ENCODE data around the gene HOXB3. TPM values are rescaled to one million over a fixed set of nuclear protein-coding genes. Genes with fewer than 3 reads are reported as not detected.

HOXB3 gene
- polyA plus RNA-seq, 1 experiment: 33.0 TPM

DNA sequence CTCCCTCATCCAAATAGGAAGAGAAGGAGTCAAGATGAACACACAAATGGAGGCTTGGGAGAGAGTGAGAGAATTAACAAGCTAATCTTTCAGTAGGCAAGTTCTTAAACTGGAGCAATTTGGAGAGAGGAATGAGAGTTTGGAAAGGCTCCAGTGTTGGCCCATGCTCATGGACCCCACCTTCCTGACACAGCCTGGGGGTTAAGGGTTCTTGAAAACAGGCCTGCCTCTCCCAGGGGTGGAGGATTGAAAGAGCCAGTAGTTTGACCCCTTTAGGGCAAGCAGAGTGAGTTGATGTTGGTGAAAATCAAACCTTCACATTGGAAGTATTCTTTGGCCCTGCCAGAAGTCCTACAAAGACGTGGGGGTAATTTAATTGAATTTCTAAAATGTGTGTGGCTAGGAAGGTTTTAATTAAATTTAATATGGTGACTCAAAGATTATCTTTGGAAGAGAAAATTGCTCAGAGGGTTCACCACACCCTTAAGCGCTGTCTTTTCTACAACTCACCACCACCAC, 5.8 kb downstream of the HOXB3 start:
- CTCF ChIA-PET: interaction anchor here (0.6 to 1.7 kb wide), 4 partner anchors 16 to 249 kb away, joined by 3 to 9 read pairs (median 4); no protein-coding TSS in a partner anchor
- POLR2A ChIA-PET: interaction anchor here (1.2 kb wide), 1 partner anchor 44 kb away, joined by 4 read pairs; no protein-coding TSS in a partner anchor
- no peaks in the 10 kb centered on the region; the same call in 1 of the 2 replicates for H3K9me3 ChIP-seq (ENCODE audit: control insufficient read depth, insufficient read depth, low read length)
- DNase-seq (ENCODE audit: low read depth, low spot score): no peak
- H3K27me3 ChIP-seq (ENCODE audit: control insufficient read depth, insufficient read depth, low read length): no peaks in the 10 kb centered on the region
- peak overlapping the region; percentile 89 for H3K4me3 ChIP-seq (ENCODE audit: low read depth, low read length)
- H3K27ac ChIP-seq (ENCODE audit: low read depth, low read length): peak overlapping the region; percentile 97
- TF ChIP-seq, protein P1, sequence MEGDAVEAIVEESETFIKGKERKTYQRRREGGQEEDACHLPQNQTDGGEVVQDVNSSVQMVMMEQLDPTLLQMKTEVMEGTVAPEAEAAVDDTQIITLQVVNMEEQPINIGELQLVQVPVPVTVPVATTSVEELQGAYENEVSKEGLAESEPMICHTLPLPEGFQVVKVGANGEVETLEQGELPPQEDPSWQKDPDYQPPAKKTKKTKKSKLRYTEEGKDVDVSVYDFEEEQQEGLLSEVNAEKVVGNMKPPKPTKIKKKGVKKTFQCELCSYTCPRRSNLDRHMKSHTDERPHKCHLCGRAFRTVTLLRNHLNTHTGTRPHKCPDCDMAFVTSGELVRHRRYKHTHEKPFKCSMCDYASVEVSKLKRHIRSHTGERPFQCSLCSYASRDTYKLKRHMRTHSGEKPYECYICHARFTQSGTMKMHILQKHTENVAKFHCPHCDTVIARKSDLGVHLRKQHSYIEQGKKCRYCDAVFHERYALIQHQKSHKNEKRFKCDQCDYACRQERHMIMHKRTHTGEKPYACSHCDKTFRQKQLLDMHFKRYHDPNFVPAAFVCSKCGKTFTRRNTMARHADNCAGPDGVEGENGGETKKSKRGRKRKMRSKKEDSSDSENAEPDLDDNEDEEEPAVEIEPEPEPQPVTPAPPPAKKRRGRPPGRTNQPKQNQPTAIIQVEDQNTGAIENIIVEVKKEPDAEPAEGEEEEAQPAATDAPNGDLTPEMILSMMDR (IDR thresholded peaks at IDR 0.05; ENCODE audit: low read depth, low read length): no peak

DNA sequence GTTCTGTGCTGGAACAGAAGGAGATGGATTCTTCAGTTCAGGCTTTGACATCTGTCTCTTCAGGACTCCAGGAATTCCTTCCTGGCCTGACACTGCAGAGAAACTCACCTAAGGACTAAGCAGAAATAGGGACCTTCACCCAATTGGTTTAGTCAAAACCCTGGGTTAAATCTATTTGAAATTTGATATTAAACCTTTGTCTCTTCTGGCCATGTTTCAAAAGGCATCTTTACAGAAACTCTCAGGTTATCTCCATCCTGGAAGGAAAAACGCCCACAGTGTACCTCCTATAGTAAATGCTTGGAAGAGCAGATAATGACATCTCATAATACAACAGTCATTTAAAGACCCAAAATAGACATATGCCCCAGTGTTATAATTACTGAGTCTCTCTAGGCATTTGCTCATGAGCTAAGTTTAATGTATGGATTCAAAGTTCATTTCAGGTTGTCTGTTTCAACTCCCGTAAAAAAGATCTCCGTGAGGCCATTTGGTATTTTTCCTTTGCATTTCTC, 6.3 kb downstream of the HOXB3 start:
- POLR2A ChIA-PET: interaction anchor here (1.1 to 1.5 kb wide), 3 partner anchors 13 to 80 kb away, joined by 3 to 5 read pairs (median 4); no protein-coding TSS in a partner anchor
- no peaks in the 10 kb centered on the region for H3K27me3 ChIP-seq (ENCODE audit: control insufficient read depth, insufficient read depth, low read length)
- H3K4me3 ChIP-seq (ENCODE audit: low read depth, low read length): peak overlapping the region; percentile 90
- H3K9me3 ChIP-seq (ENCODE audit: control insufficient read depth, insufficient read depth, low read length): no peaks in the 10 kb centered on the region; the same call in 1 of the 2 replicates
- CTCF ChIA-PET: interaction anchor here (0.6 to 1.7 kb wide), 6 partner anchors 16 to 260 kb away, joined by 3 to 15 read pairs (median 4); no protein-coding TSS in a partner anchor
- TF ChIP-seq, protein P1 (IDR thresholded peaks at IDR 0.05; ENCODE audit: low read depth, low read length): no peak
- H3K27ac ChIP-seq (ENCODE audit: low read depth, low read length): peak overlapping the region; percentile 98
- no peak for DNase-seq (ENCODE audit: low read depth, low spot score)

DNA sequence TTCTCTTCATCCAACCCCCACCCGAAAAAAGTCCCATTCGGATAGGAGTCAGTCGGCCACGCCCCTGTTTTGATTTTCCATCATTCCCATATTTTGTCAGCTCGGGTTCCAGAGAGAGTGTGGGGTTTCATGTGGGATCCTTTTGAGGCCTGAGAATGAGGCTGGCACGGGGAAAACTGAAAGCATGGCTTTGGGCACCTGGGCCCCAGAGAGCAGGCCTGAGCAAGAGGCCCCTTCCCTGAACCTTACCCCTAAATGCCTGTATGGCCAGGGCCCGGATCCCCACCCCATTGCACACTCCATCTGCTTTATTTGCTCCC, 7.3 kb downstream of the HOXB3 start:
- no peaks in the 10 kb centered on the region for H3K27me3 ChIP-seq (ENCODE audit: control insufficient read depth, insufficient read depth, low read length)
- H3K27ac ChIP-seq (ENCODE audit: low read depth, low read length): peak overlapping the region; percentile 98
- ChIA-PET CTCF (interaction anchor here (0.5 to 1.7 kb wide), 7 partner anchors 31 to 452 kb away, joined by 3 to 15 read pairs (median 4); no protein-coding TSS in a partner anchor), POLR2A (interaction anchor here (0.7 to 1.5 kb wide), 8 partner anchors 10 to 99 kb away, joined by 3 to 6 read pairs (median 4); partner anchors contain the start of gene HOXB5)
- no peak for DNase-seq (ENCODE audit: low read depth, low spot score)
- no peaks in the 10 kb centered on the region; the same call in 1 of the 2 replicates for H3K9me3 ChIP-seq (ENCODE audit: control insufficient read depth, insufficient read depth, low read length)
- TF ChIP-seq, protein P1 (IDR thresholded peaks at IDR 0.05; ENCODE audit: low read depth, low read length): no peak
- peak overlapping the region; percentile 90 for H3K4me3 ChIP-seq (ENCODE audit: low read depth, low read length)

DNA sequence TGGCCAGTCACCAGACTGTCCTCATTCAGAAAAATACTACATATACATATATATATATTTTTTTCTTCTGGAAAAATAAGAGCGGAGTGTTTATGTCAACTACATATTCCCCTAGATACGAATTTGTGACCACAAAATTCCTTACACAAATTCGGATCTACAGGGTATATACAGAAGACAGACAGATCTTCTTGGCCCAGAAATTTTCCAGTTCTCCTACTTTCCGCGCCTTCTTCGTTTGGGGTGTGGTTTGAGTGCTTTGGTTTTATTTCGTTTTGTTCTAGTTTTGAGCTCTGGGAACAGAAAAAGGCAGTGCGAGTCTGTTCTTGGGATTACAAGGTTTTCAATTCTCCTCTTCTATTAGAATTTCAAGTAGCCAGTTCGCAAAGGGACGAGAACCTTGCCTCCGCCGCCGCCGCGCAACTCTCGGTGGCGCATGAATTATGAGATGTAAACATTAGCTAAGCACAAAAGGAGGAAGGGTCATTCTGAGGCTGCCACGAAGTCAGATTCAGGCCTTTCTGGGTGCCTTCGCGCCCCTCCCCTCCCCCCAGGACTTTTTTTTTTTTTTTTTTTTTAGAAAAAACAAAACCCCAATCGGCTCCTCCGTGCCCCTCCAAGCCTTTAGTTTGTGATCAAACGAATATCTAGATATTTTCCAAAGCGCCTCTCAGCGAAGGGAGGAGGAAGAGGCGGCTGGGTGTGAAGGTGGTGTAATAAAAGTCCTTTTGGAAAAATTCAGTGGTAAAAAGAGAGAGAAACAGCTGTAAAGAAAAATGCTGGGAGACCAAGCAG, 10.1 kb downstream of the HOXB3 start:
- Histone ChIP-seq H3K9me3 (ENCODE audit: control insufficient read depth, insufficient read depth, low read length) (no peaks in the 10 kb centered on the region; the same call in 1 of the 2 replicates), H3K27me3 (ENCODE audit: control insufficient read depth, insufficient read depth, low read length) (no peaks in the 10 kb centered on the region), H3K4me3 (ENCODE audit: low read depth, low read length) (peak overlapping the region; percentile 90), H3K27ac (ENCODE audit: low read depth, low read length) (peak overlapping the region; percentile 98)
- ChIA-PET CTCF (interaction anchor here (0.7 kb wide), 1 partner anchor 239 kb away, joined by 7 read pairs; no protein-coding TSS in a partner anchor), POLR2A (interaction anchor here (0.5 to 1.0 kb wide), 5 partner anchors 12 to 38 kb away, joined by 3 to 10 read pairs (median 8); no protein-coding TSS in a partner anchor)
- TF ChIP-seq, protein P1 (IDR thresholded peaks at IDR 0.05; ENCODE audit: low read depth, low read length): no peak
- DNase-seq (ENCODE audit: low read depth, low spot score): no peak

Measured in AG04450 (cell line).